Stimulated activated CD8-positive, alpha-beta memory T cell treated with anti-CD3 and anti-CD28 coated beads, Interleukin-12 subunit alpha, Interleukin-12 subunit beta, amount 100 ng/mL, for 4 hours (primary cell): ENCODE measurements around the gene LMO3.

Experiments
- DNase-seq: peaks from one replicate; pipeline ENCODE4 v3.0.0-alpha.2; 2020; ENCODE audit warnings: low read depth

The LMO3 gene

DNA sequence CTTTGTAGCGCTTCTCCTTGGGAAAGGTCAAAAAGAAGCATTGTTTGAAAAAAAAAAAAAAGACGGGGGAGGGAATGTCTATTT, at the start of gene LMO3:
Gene LMO3 (minus strand): TSS at position 46 of the 84 bp plus-strand sequence. CDS start 5,302 bp downstream, outside the sequence.
- DNase-seq: no peak

DNA sequence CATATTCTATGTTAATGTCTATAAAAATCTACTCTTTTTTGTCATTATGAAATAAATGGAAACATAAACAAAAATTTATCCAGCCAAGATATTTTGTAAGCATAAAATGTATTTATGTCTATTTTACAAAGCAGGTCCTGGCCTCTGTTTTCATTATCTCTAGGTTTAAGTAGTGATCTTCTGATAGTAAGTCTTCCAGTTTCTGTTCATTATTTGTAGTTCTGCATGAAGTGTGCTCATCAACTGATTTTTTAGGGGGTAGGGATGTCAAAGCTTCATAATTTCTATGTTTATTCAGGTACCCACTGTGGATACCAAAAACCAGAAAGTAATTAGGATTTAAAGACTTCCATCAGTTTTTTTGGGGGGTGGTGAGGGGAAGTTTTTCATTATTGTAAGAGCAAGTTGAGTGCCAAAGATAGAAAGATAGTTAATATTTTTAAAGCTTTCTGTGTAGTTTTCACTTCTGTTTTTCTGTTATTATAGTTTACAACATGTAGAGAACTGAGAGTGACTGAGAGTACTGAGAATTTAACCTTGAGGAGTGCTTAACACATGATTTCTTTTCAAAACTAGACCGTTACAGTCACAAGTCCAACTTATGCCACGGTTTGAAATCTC, 30.6 kb upstream of the LMO3 start:
- no peak for DNase-seq

DNA sequence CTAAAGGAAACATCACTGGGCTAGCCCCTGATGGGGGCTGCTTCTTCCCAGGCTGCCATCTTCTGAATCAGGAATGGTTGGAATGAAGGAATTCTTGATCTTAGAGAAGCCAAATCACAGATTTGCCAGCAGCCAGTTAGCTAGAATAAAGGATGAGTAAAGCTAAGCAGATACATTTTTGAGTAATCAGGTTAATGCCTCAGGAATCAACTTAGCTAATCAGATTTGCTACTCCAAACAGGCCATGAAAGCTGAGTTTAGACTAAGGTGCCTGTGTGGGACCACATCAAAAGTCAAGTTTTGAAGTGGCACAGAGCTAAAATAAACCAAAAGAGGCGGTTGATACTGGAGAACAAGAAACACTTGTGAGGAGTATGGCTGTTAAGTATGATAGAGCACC, 28.8 kb upstream of the LMO3 start:
- no peak for DNase-seq

DNA sequence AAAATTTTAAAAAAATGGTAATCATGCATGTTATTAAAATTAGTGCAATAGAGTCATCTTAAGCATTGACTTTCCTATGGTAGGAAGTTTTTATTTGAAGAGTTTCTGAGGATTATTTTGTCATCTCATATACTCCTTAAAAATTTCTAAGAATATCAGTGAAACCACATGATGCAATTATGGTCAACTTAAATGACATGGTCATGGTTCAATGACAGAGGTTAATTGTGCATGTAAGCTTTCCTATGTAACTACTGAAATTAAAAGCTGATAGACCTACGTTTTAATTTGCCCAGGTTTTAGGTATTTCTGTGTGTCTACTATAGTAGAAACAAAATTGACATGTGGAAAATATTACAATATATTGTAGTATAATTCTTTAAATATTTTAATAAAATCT, 21.0 kb upstream of the LMO3 start:
- DNase-seq: no peak

DNA sequence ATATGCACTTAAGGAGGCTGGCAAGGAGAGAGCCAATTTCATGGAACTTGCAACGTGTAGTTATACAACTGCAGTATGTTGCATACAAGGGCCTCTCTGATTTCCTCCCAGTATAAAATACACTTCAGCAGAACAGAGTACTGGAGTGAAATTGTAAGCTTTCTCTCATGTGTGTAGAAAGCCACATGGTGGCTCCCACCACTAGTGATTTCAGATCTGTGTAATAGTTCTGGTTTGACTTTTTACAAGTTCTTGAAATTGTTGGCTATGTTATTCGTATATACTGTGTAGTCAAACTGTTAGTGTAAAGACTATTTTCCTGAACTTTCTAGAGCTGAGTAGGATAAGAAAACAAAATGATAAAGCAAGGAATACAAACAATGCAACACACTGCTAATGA, 16.4 kb upstream of the LMO3 start:
- no peak for DNase-seq

DNA sequence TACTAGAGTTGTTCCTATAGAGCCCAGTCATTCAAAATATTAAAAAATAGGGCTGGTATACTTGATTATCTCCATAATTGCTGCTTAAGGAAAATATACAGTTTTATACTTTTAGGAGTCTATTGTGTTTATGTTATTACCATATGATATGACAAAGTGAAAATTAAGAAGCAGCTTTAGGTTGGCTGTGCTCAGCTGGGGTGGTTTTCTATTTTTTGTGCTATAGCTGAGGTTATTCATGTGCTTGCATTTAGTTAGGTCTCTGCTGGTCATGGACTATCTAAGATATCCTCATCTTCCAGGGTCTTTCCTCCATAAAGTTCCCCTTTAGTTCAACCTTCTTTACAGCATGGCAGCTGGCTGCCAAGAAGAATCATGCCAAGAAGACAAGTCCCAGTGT, 13.6 kb upstream of the LMO3 start:
- no peak for DNase-seq

GRCh38 chr12:16618256-16618655, 12.3 kb upstream of the LMO3 start:
- no peak for DNase-seq

DNA sequence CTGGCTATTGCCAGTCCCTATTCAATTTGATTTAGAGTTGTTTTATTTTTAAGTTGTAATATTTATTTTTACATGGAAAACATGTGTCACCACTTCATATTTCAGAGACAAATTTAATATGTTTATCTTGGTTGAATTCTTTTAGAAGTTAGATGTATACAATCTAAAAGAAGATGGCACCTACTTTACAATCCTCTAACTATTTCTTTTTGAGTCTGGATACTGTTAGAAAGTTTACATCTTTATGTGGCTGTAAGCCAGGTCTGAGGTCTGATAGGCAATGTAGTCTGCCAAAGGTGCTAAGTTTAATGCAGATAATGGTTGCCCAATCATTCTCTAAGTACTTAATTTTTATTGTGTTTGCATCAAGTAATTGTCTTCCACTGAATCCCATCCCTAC, 7.2 kb upstream of the LMO3 start:
- no peak for DNase-seq

DNA sequence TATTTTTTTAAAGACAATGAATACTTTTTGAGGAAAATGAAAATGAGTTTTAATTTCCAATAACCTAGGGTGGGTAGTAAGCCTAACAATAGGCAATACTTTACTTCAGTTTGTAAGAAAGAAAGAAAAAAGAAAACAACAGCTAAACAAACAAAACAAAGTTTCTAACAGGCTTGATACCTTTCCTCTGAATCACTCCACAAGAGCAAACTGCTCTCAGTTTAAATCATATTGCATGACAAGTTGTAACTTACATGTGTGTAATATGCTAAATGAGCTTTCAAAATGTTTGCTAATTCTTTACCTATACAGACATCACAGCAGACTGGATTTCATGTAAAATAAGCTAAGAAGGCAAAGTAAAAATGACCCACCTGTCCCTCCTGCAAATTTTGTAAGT, 6.7 kb upstream of the LMO3 start:
- no peak for DNase-seq

- no peak for DNase-seq
Measured at GRCh38 chr12:16611146-16611545, 5.2 kb upstream of the LMO3 start.

DNA sequence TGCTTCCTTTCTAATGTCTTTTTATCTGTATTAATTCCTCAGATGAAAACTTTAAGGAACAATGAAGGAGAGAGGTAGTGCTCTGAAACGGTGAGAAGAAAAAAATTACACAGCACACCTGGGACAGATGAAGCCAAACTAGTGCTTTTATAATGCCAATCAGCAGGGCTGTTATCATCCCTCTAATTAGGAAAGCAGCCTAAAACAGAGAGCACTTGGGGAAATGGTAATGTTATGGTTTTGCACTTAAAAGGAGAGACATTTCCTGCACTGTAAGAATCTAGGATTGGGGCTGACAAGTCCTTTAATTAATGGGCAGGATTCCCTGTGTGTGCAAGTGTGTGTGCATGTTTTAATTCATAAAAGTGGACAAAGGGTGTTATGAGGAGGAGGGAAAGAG, 4.8 kb upstream of the LMO3 start:
- no peak for DNase-seq

GRCh38 chr12:16610001-16610585, 4.1 kb upstream of the LMO3 start:
- DNase-seq: no peak

DNA sequence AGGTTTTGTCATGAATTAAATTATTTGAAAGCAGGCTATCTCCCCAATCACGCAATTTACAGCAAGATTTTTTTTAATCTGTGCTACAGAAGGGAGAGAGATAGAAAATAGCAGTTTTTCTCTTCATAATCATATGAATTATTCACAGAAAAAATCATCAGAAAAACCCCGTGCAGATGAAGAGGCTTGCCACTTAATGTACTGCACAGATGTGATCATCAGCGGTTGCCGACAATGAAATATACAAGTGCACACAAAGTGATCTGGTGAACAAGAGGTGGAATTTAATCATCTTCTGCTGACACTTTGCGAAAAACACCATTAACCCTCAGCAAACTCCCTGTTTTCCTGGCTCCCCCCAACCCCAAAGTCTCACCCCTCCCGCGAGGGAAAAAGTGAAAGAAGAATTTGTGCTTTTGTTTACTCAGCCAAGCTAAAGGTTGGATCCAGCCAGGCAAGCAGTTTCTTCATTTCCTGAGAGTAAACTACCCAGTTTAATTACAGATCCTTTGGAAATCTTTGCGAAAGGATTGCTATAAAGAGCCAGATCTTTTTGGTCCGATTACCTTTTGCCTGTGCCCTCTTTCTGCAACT, 3.1 kb upstream of the LMO3 start:
- no peak for DNase-seq

- no peak for DNase-seq
Measured at GRCh38 chr12:16607906-16608775, 2.2 kb upstream of the LMO3 start.

DNA sequence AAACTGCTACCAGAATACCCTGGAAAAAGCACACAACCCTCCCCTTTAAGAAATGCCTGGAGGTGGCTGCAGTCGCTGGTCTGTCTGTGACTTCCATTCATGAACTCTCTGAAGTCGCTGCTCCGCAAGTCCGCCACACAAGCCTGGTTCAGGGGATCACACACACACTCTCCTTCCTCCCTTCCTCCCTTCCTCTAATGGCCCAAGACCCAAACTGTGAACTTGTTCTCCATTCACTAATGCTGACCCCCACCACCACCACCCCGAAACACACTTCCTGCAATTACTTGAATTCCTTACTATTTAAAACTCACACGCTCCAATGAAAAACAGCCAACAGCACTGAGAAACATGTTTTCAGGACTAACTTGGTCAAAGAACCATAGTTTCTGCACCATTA, 1.0 kb upstream of the LMO3 start:
- DNase-seq: no peak

GRCh38 chr12:16606201-16606849, 363 bp upstream of the LMO3 start:
- DNase-seq: no peak

DNA sequence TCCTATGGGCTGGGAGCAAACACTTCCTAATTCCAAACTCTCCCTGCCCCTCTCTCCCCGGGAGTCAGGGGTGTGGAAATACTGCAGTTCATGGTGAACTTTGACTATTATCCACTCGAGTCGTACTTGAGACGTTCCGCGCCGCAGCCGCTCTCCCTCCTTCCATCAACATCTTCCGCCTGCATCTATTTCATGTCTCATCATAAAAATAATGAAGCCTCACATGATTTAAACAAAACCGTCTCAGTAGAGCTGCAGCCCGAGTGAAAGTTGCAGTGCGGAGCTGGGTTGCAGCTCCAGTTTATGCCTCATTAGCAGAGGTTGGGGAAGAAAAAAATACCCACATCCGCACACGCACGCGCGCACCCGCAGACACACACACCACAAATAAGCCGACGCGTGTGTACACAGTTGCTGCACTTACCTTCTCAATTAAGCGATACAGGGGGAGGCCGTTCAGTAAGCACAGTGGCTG, 283 bp downstream of the LMO3 start:
- no peak for DNase-seq

DNA sequence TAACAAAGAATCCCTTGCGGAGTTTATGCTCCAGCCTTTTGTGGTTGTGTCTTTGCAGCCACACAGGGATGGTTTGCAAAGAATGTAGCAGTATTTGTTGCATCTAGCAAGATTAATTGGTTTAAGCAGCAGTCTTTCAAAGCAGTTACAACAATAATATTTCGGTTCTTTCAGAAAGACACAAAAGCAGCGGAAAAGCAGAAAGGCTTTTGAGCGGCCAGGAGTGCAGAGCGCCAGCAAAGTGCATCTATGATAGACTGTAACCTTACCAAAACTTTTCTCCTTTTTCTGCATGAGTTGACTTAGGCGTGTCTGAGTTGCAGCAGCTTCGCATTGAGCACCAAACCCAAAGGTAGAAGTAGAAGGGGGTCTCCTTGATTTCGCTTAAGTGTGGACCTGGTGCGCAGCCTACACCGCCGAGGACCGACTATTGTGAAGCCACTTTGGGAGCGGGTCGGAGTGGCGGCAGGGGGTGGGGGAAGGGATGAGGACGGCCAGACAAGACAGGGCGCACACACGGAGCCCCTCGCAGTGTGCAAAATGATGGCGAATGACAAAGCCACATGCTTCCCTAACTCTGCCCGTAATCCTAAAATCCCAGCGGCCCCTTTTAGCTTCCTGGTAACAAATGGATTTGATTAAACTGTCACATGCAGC, 1.2 kb downstream of the LMO3 start:
- no peak for DNase-seq

DNA sequence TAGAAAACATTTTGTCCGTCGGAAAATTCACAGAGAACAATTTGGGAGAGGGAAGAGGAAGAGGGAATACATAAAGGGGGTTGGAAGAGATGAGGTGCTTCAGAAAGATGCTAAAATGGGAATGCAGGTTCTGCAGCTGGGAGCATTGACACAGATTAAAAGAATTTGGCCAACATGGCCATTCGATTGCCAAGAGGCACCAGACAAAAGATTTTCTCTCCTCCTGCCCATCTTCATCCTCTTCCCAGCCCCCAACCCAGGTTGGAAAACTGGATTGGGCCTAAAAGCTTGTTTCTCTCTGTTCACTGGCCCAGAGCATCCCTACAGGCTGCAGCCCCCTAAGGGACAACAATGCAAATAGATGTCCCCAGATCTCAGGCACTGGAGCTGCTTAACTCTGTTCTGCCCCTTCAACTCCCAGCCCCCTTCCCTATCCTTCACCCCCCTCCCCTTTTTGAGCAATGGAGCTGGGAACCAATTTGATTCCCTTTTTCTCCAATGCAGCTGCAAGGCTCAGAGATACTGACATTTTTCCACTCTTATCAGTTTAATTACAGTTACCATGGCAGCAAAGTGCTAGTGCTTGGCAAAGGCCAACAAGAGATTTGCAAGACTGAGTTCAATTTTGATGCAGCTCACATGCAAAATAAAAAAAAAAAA, 1.9 kb downstream of the LMO3 start:
- no peak for DNase-seq

DNA sequence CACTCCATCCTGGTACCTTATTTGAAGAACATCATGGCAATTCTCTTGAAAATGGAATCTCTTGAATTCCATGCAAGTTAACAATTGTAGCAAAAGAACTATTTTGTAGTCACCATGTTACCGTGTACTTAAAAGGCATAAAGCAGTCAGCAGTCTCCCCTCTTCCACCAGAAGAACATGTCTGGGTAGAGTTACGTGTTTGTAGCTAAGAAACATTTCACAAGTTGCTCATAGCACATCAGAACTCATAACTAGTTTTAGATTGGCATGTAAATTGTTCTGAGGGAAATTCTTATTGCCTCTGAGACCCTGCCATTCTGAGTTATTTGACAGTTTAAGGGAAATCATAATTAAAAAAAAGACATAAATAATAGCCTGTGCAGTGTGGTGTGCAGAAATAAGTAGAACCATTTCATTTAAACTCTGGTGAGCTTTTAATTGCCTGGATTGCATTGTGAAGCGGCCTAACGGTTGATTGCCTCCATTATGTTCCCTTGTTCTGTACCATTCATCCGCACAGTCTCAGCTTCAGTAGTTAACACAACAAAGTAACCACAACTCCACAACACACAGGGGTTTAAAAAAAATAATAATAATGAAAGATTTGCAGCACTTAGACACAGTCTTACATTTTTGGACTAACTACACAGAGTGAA, 2.6 kb downstream of the LMO3 start:
- no peak for DNase-seq

DNA sequence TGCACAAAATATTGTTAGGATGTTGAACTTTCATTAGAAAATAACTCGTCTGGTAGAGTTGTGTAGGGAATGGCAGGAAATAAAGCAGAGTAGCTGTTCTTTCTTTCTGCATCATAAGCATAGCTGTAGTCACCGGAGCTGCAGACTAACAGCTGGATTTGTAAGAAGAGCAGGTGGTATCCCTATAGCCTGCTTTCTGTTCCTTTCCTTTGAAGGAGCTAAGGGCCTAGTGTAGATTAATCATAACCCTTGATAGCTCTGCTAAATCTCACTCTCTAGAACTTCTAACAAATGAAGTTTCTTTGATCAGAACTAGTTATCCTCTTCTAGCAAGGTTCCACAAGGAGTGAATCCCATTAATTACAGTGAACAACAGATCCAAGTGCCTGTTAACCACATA, 3.5 kb downstream of the LMO3 start:
- no peak for DNase-seq
